HEK293T (cell line): Measurements from ENCODE around the gene DKKL1.

Experiments
- CTCF ChIA-PET: fragments of 350-600 bp; formaldehyde crosslinking; extraction: SDS; loops from one replicate; lab custom pipeline; 2021; ENCODE audit warnings: antibody characterized with exemption, inconsistent platforms; lab: Yijun Ruan, JAX
- POLR2A ChIA-PET: fragments of 350-600 bp; formaldehyde crosslinking; extraction: SDS; loops from one replicate; lab custom pipeline; 2020; ENCODE audit warnings: antibody characterized with exemption, inconsistent platforms; lab: Yijun Ruan, JAX
- DNase-seq: peaks from one replicate; pipeline ENCODE4 v3.0.0; 2012; ENCODE audit warnings: mixed read lengths; ENCODE audit errors: extremely low spot score
- ARNT ChIP-seq: fragments of 450-650 bp; IDR thresholded peaks from 2 replicates; pipeline ENCODE4 v1.6.1; 2017; ENCODE audit warnings: mild to moderate bottlenecking
- BHLHE40 ChIP-seq: fragments of 450-650 bp; IDR thresholded peaks from 2 replicates; pipeline ENCODE4 v1.6.1; 2016; ENCODE audit warnings: mild to moderate bottlenecking, moderate library complexity, borderline replicate concordance
- CTBP1 ChIP-seq: fragments of 450-650 bp; IDR thresholded peaks from 2 replicates; pipeline ENCODE4 v1.6.1; 2016; ENCODE audit warnings: borderline replicate concordance
- ELF4 ChIP-seq: fragments of 450-650 bp; IDR thresholded peaks from 2 replicates; pipeline ENCODE4 v1.6.1; 2017; ENCODE audit warnings: antibody characterized with exemption
- FOXA1 ChIP-seq: fragments of 450-650 bp; IDR thresholded peaks from 2 replicates; pipeline ENCODE4 v1.6.1; 2016; ENCODE audit warnings: mild to moderate bottlenecking
- FOXK2 ChIP-seq: fragments of 450-650 bp; IDR thresholded peaks from 2 replicates; pipeline ENCODE4 v1.6.1; 2016; ENCODE audit warnings: mild to moderate bottlenecking
- FOXM1 ChIP-seq: fragments of 450-650 bp; IDR thresholded peaks from 2 replicates; pipeline ENCODE4 v1.6.1; 2017; ENCODE audit warnings: mild to moderate bottlenecking, borderline replicate concordance
- HDGF ChIP-seq: fragments of 450-650 bp; IDR thresholded peaks from 2 replicates; pipeline ENCODE4 v1.6.1; 2017; ENCODE audit warnings: antibody characterized with exemption, borderline replicate concordance
- L3MBTL2 ChIP-seq: fragments of 450-650 bp; conservative IDR thresholded peaks from 2 replicates; pipeline ENCODE4 v1.6.1; 2016; ENCODE audit warnings: mild to moderate bottlenecking
- LEF1 ChIP-seq: fragments of 450-650 bp; IDR thresholded peaks from 2 replicates; pipeline ENCODE4 v1.6.1; 2017; ENCODE audit warnings: mild to moderate bottlenecking, borderline replicate concordance
- NFRKB ChIP-seq: fragments of 450-650 bp; IDR thresholded peaks from 2 replicates; pipeline ENCODE4 v1.6.1; 2016; ENCODE audit warnings: mild to moderate bottlenecking, moderate library complexity
- PKNOX1 ChIP-seq: fragments of 450-650 bp; IDR thresholded peaks from 2 replicates; pipeline ENCODE4 v1.6.1; 2016
- SP1 ChIP-seq: fragments of 450-650 bp; IDR thresholded peaks from 2 replicates; pipeline ENCODE4 v1.6.1; 2017
- SUZ12 ChIP-seq: fragments of 450-650 bp; IDR thresholded peaks from 2 replicates; pipeline ENCODE4 v1.6.1; 2016; ENCODE audit warnings: mild to moderate bottlenecking
- TARDBP ChIP-seq: fragments of 450-650 bp; IDR thresholded peaks from 2 replicates; pipeline ENCODE4 v1.6.1; 2016
- ZNF384 ChIP-seq: fragments of 450-650 bp; IDR thresholded peaks from 2 replicates; pipeline ENCODE4 v1.6.1; 2016

DKKL1 gene

GRCh38 chr19:49407079-49407478 is 43.4 kb downstream of the DKKL1 start:
- ChIA-PET CTCF (no interaction called here), POLR2A (no interaction called here)
- TF ChIP-seq PKNOX1 (no peak), L3MBTL2 (no peak), ZNF384 (no peak), FOXA1 (no peak), ELF4 (no peak), TARDBP (no peak), SUZ12 (no peak), ARNT (no peak), FOXK2 (no peak), HDGF (no peak), NFRKB (no peak), FOXM1 (no peak), SP1 (no peak), LEF1 (no peak), CTBP1 (no peak), BHLHE40 (no peak)
- DNase-seq: no peak

- TF ChIP-seq FOXK2: no peak
- no peak for TF ChIP-seq ZNF384
- TF ChIP-seq FOXM1: no peak
- TF ChIP-seq SUZ12: no peak
- TF ChIP-seq LEF1: no peak
- no peak for TF ChIP-seq TARDBP
- TF ChIP-seq HDGF: no peak
- no peak for TF ChIP-seq FOXA1
- no peak for TF ChIP-seq ARNT
- no peak for TF ChIP-seq ELF4
- TF ChIP-seq CTBP1: no peak
- no peak for TF ChIP-seq NFRKB
- TF ChIP-seq SP1: no peak
- DNase-seq: no peak
- POLR2A ChIA-PET: no interaction called here
- CTCF ChIA-PET: no interaction called here
Observed at GRCh38 chr19:49407482-49408015, 43.9 kb downstream of the DKKL1 start.

- DNase-seq: no peak
- no peak for TF ChIP-seq TARDBP
- no peak for TF ChIP-seq CTBP1
- TF ChIP-seq L3MBTL2: no peak
- no peak for TF ChIP-seq SUZ12
- no peak for TF ChIP-seq NFRKB
- no peak for TF ChIP-seq ARNT
- TF ChIP-seq FOXM1: no peak
- no peak for TF ChIP-seq HDGF
- no peak for TF ChIP-seq FOXK2
- no peak for TF ChIP-seq BHLHE40
- TF ChIP-seq ELF4: no peak
- TF ChIP-seq LEF1: no peak
- no peak for TF ChIP-seq SP1
- TF ChIP-seq PKNOX1: no peak
- no peak for TF ChIP-seq FOXA1
- no peak for TF ChIP-seq ZNF384
- ChIA-PET CTCF (interaction anchor here (0.6 to 1.0 kb wide), 3 partner anchors 10 to 35 kb away, joined by 3 to 7 read pairs (median 3); no protein-coding TSS in a partner anchor), POLR2A (interaction anchor here (1.3 kb wide), 1 partner anchor 43 kb away, joined by 5 read pairs; the partner anchor contains the start of gene PIH1D1)
Observed at GRCh38 chr19:49408816-49409440, 45.3 kb downstream of the DKKL1 start.

GRCh38 chr19:49409441-49410029 is 45.9 kb downstream of the DKKL1 start:
- DNase-seq: no peak
- CTCF ChIA-PET: interaction anchor here (0.8 to 1.0 kb wide), 2 partner anchors 10 to 18 kb away, joined by 3 read pairs; no protein-coding TSS in a partner anchor
- POLR2A ChIA-PET: interaction anchor here (1.3 kb wide), 1 partner anchor 42 kb away, joined by 5 read pairs; the partner anchor contains the start of gene PIH1D1
- no peak for TF ChIP-seq NFRKB
- no peak for TF ChIP-seq FOXM1
- no peak for TF ChIP-seq FOXK2
- TF ChIP-seq SUZ12: no peak
- TF ChIP-seq HDGF: no peak
- TF ChIP-seq SP1: no peak
- TF ChIP-seq ZNF384: no peak
- TF ChIP-seq TARDBP: no peak
- no peak for TF ChIP-seq FOXA1
- TF ChIP-seq BHLHE40: no peak
- no peak for TF ChIP-seq CTBP1
- TF ChIP-seq ELF4: no peak
- no peak for TF ChIP-seq ARNT
- no peak for TF ChIP-seq PKNOX1
- no peak for TF ChIP-seq LEF1
- no peak for TF ChIP-seq L3MBTL2

- ChIA-PET POLR2A (interaction anchor here (1.3 kb wide), 1 partner anchor 10 kb away, joined by 5 read pairs; no protein-coding TSS in a partner anchor), CTCF (no interaction called here)
- no peak for TF ChIP-seq FOXM1
- TF ChIP-seq SUZ12: no peak
- no peak for TF ChIP-seq SP1
- no peak for TF ChIP-seq ELF4
- no peak for TF ChIP-seq TARDBP
- no peak for DNase-seq
Observed at GRCh38 chr19:49411681-49412326, 48.1 kb downstream of the DKKL1 start.
